SK-N-SH treated with all-trans-retinoic acid at 6 μM for 48 hours (cell line): ENCODE measurements around the gene DNLZ.

Source experiments
- ATAC-seq: fragments of 200-7000 bp; cut with Tn5 transposase; 3 replicates; pipeline ENCODE4 v1.9.1; 2020; ENCODE audit warnings: mild to moderate bottlenecking, moderate library complexity
- ARNTL ChIP-seq: fragments of 450-650 bp; formaldehyde crosslinking; IDR thresholded peaks from 2 replicates; pipeline ENCODE4 v1.5.0; 2020; ENCODE audit warnings: low read depth, mild to moderate bottlenecking, moderate library complexity, borderline replicate concordance
- BACH2 ChIP-seq: fragments of 250-450 bp; sonication (Bioruptor Pico); IDR thresholded peaks from 2 replicates; pipeline ENCODE4 v1.9.0; 2021; ENCODE audit warnings: mild to moderate bottlenecking, borderline replicate concordance
- CREB5 ChIP-seq: fragments of 250-450 bp; sonication (Bioruptor Pico); IDR thresholded peaks from 2 replicates; pipeline ENCODE4 v1.5.1; 2020; ENCODE audit warnings: low read depth, mild to moderate bottlenecking, moderate library complexity
- CSDC2 ChIP-seq: fragments of 250-450 bp; sonication (Bioruptor Pico); IDR thresholded peaks from 2 replicates; pipeline ENCODE4 v1.5.0; 2020; ENCODE audit warnings: mild to moderate bottlenecking, moderate library complexity
- CSRNP3 ChIP-seq: fragments of 250-450 bp; sonication (Bioruptor Pico); IDR thresholded peaks from 2 replicates; pipeline ENCODE4 v1.5.1; 2021; ENCODE audit warnings: mild to moderate bottlenecking, moderate library complexity
- ESRRG ChIP-seq: fragments of 250-450 bp; sonication (Bioruptor Pico); IDR thresholded peaks from 2 replicates; pipeline ENCODE4 v1.6.1; 2021; ENCODE audit warnings: mild to moderate bottlenecking
- GLIS3 ChIP-seq: fragments of 250-450 bp; sonication (Bioruptor Pico); IDR thresholded peaks from 2 replicates; pipeline ENCODE4 v1.5.0; 2020; ENCODE audit warnings: mild to moderate bottlenecking, moderate library complexity
- ISL1 ChIP-seq: fragments of 250-450 bp; sonication (Bioruptor Pico); IDR thresholded peaks from 2 replicates; pipeline ENCODE4 v2.1.2; 2022; ENCODE audit warnings: mild to moderate bottlenecking, moderate library complexity
- OSR1 ChIP-seq: fragments of 250-450 bp; sonication (Bioruptor Pico); IDR thresholded peaks from 2 replicates; pipeline ENCODE4 v1.8.0; 2022; ENCODE audit warnings: moderate library complexity, mild to moderate bottlenecking, inconsistent platforms
- PATZ1 ChIP-seq: fragments of 250-450 bp; sonication (Bioruptor Pico); IDR thresholded peaks from 2 replicates; pipeline ENCODE4 v1.8.0; 2020; ENCODE audit warnings: mild to moderate bottlenecking, moderate library complexity, borderline replicate concordance
- POU6F1 ChIP-seq: fragments of 250-450 bp; sonication (Bioruptor Pico); IDR thresholded peaks from 2 replicates; pipeline ENCODE4 v1.8.0; 2021; ENCODE audit warnings: low read depth, mild to moderate bottlenecking, moderate library complexity, borderline replicate concordance
- PPARA ChIP-seq: fragments of 250-450 bp; sonication (Bioruptor Pico); IDR thresholded peaks from 2 replicates; pipeline ENCODE4 v1.5.0; 2020; ENCODE audit warnings: mild to moderate bottlenecking, borderline replicate concordance
- RARB ChIP-seq: fragments of 250-450 bp; sonication (Bioruptor Pico); IDR thresholded peaks from 2 replicates; pipeline ENCODE4 v1.8.0; 2021; ENCODE audit warnings: mild to moderate bottlenecking, moderate library complexity
- SNAI2 ChIP-seq: fragments of 250-450 bp; sonication (Bioruptor Pico); IDR thresholded peaks from 2 replicates; pipeline ENCODE4 v1.5.0; 2020; ENCODE audit warnings: mild to moderate bottlenecking, moderate library complexity
- TCF4 ChIP-seq: fragments of 250-450 bp; sonication (Bioruptor Pico); IDR thresholded peaks from 2 replicates; pipeline ENCODE4 v1.8.0; 2021; ENCODE audit warnings: mild to moderate bottlenecking, moderate library complexity, borderline replicate concordance
- TOX ChIP-seq: fragments of 250-450 bp; sonication (Bioruptor Pico); IDR thresholded peaks from 2 replicates; pipeline ENCODE4 v1.8.0; 2021; ENCODE audit warnings: mild to moderate bottlenecking, moderate library complexity, borderline replicate concordance
- TSHZ2 ChIP-seq: fragments of 250-450 bp; sonication (Bioruptor Pico); IDR thresholded peaks from 2 replicates; pipeline ENCODE4 v1.5.0; 2020; ENCODE audit warnings: mild to moderate bottlenecking, moderate library complexity
- ZC3H10 ChIP-seq: fragments of 250-450 bp; sonication (Bioruptor Pico); IDR thresholded peaks from 2 replicates; pipeline ENCODE4 v1.5.1; 2021; ENCODE audit warnings: mild to moderate bottlenecking, moderate library complexity
- ZFP3 ChIP-seq: fragments of 250-450 bp; sonication (Bioruptor Pico); IDR thresholded peaks from 2 replicates; pipeline ENCODE4 v1.5.0; 2020; ENCODE audit warnings: mild to moderate bottlenecking, moderate library complexity
- ZFP30 ChIP-seq: fragments of 450-650 bp; formaldehyde crosslinking; IDR thresholded peaks from 2 replicates; pipeline ENCODE4 v1.5.0; 2022; ENCODE audit warnings: mild to moderate bottlenecking, moderate library complexity
- ZNF565 ChIP-seq: fragments of 450-650 bp; formaldehyde crosslinking; conservative IDR thresholded peaks from 2 replicates; pipeline ENCODE4 v1.5.0; 2020; ENCODE audit warnings: low read depth, mild to moderate bottlenecking, moderate library complexity
- ZNF70 ChIP-seq: fragments of 450-650 bp; formaldehyde crosslinking; IDR thresholded peaks from 2 replicates; pipeline ENCODE4 v1.5.0; 2020; ENCODE audit warnings: mild to moderate bottlenecking, moderate library complexity
- ZNF8 ChIP-seq: fragments of 450-650 bp; formaldehyde crosslinking; IDR thresholded peaks from 2 replicates; pipeline ENCODE4 v1.5.0; 2020; ENCODE audit warnings: mild to moderate bottlenecking, moderate library complexity

The DNLZ gene

GRCh38 chr9:136359774-136360718 lies 3.5 kb downstream of the DNLZ start:
- no peak for ATAC-seq
- TF ChIP-seq ARNTL (CRISPR knock-in tag): no peak
- TF ChIP-seq POU6F1 (CRISPR knock-in tag): no peak
- no peak for TF ChIP-seq TSHZ2 (CRISPR knock-in tag)
- TF ChIP-seq ESRRG: no peak
- TF ChIP-seq ZNF8 (CRISPR knock-in tag): no peak
- TF ChIP-seq BACH2 (CRISPR knock-in tag): no peak
- TF ChIP-seq ZNF565 (CRISPR knock-in tag): no peak
- TF ChIP-seq ZFP3 (CRISPR knock-in tag): no peak
- TF ChIP-seq PPARA (CRISPR knock-in tag): no peak
- no peak for TF ChIP-seq ISL1
- no peak for TF ChIP-seq TCF4
- no peak for TF ChIP-seq CSDC2 (CRISPR knock-in tag)
- no peak for TF ChIP-seq OSR1 (CRISPR knock-in tag)
- TF ChIP-seq ZC3H10 (CRISPR knock-in tag): no peak
- no peak for TF ChIP-seq CREB5 (CRISPR knock-in tag)
- no peak for TF ChIP-seq SNAI2
- TF ChIP-seq, all 23 proteins: peak for 0

- ATAC-seq: no peak
- TF ChIP-seq TCF4: no peak
- TF ChIP-seq ESRRG: no peak
- no peak for TF ChIP-seq RARB (CRISPR knock-in tag)
- TF ChIP-seq PATZ1: no peak
- TF ChIP-seq ZNF565 (CRISPR knock-in tag): no peak
- TF ChIP-seq, all 23 proteins: peak for 0
These were observed 4.7 kb downstream of the DNLZ start for GRCh38 chr9:136358888-136359287.

GRCh38 chr9:136358016-136358415 lies 5.5 kb downstream of the DNLZ start:
- ATAC-seq: no peak
- no peak for TF ChIP-seq ZNF565 (CRISPR knock-in tag)
- no peak for TF ChIP-seq ISL1
- no peak for TF ChIP-seq TOX
- TF ChIP-seq ARNTL (CRISPR knock-in tag): no peak
- no peak for TF ChIP-seq CSRNP3 (CRISPR knock-in tag)
- TF ChIP-seq RARB (CRISPR knock-in tag): no peak
- TF ChIP-seq SNAI2: no peak
- TF ChIP-seq GLIS3 (CRISPR knock-in tag): no peak
- no peak for TF ChIP-seq ESRRG
- TF ChIP-seq ZNF70: no peak
- no peak for TF ChIP-seq PATZ1
- no peak for TF ChIP-seq ZNF8 (CRISPR knock-in tag)
- TF ChIP-seq TCF4: no peak
- no peak for TF ChIP-seq PPARA (CRISPR knock-in tag)
- no peak for TF ChIP-seq ZFP30 (CRISPR knock-in tag)
- no peak for TF ChIP-seq TSHZ2 (CRISPR knock-in tag)
